NCI-H2081 (cell line): ENCODE data around the gene TIPRL.
A peak's percentile ranks its signal among the peaks of the same experiment; 100 is the strongest.
"Not testable (repeated sequence)": the region's sequence is repeated elsewhere in the genome, so short reads cannot be mapped to it uniquely, and the experiment has no call there.

ENCODE experiments used
- DNase-seq, 2 experiments: peaks; one replicate each; lab custom pipeline; 2025; lab: John Stamatoyannopoulos, UW

Gene TIPRL

GRCh38 chr1:168159251-168159650 lies 19.5 kb upstream of the TIPRL start:
- no peak for DNase-seq

GRCh38 chr1:168159979-168160378 lies 18.8 kb upstream of the TIPRL start:
- no peak for DNase-seq

- DNase-seq: peak; percentile 39 to 50
These were observed 17.3 kb upstream of the TIPRL start for GRCh38 chr1:168161459-168161858.

GRCh38 chr1:168163670-168164069 lies 15.1 kb upstream of the TIPRL start:
- no peak for DNase-seq

GRCh38 chr1:168164771-168165170 lies 14.0 kb upstream of the TIPRL start:
- no peak for DNase-seq

GRCh38 chr1:168167806-168168205 lies 11.0 kb upstream of the TIPRL start:
- no peak for DNase-seq

GRCh38 chr1:168170564-168171508 lies 7.9 kb upstream of the TIPRL start:
- peak in 1 of 2 experiments; percentile 18 for DNase-seq

- DNase-seq: no peak
These were observed 6.4 kb upstream of the TIPRL start for GRCh38 chr1:168172250-168172915.

GRCh38 chr1:168178227-168178637 lies 530 bp upstream of the TIPRL start:
- DNase-seq: no peak

GRCh38 chr1:168179438-168180147 lies 831 bp downstream of the TIPRL start:
- peak in 1 of 2 experiments; percentile 47 for DNase-seq

GRCh38 chr1:168180148-168180524 lies 1.4 kb downstream of the TIPRL start:
- no peak for DNase-seq

- not testable (repeated sequence) for DNase-seq
These were observed 2.4 kb downstream of the TIPRL start for GRCh38 chr1:168181063-168181720.

- DNase-seq: peak in 1 of 2 experiments; percentile 10
These were observed 8.4 kb downstream of the TIPRL start for GRCh38 chr1:168187177-168187576.

- no peak for DNase-seq
These were observed 11.6 kb downstream of the TIPRL start for GRCh38 chr1:168190403-168190802.

- no peak for DNase-seq
These were observed 16.7 kb downstream of the TIPRL start for GRCh38 chr1:168195199-168196135.

- DNase-seq: no peak
These were observed 20.3 kb downstream of the TIPRL start for GRCh38 chr1:168199056-168199455.

- no peak for DNase-seq
These were observed 24.3 kb downstream of the TIPRL start for GRCh38 chr1:168202941-168203654.

GRCh38 chr1:168206111-168206510 lies 27.3 kb downstream of the TIPRL start:
- no peak for DNase-seq

- DNase-seq: not testable (repeated sequence)
These were observed 28.9 kb downstream of the TIPRL start for GRCh38 chr1:168207673-168208072.

GRCh38 chr1:168210312-168210711 lies 31.6 kb downstream of the TIPRL start:
- no peak for DNase-seq
